Measurements from ENCODE around the gene SORCS2.
A peak's percentile ranks its signal among the peaks of the same experiment; 100 is the strongest.

- TF ChIP-seq CTCF (conservative IDR thresholded peaks at IDR 0.05; ENCODE audit: low read depth, low read length) (peak; percentile 60), EZH2 (IDR thresholded peaks at IDR 0.05; ENCODE audit: low read length, unreplicated experiment) (no peak), EZH2phosphoT487 (IDR thresholded peaks at IDR 0.05; ENCODE audit: borderline replicate concordance, low read length) (no peak)
Measured at GRCh38 chr4:7151668-7152227, 40.6 kb upstream of the SORCS2 start.

Data from PC-3 (cell line).